GM19240 (cell line): ENCODE results near the gene TSSK6.
A peak's percentile ranks its signal among the peaks of the same experiment; 100 is the strongest.

ENCODE experiments used
- DNase-seq: peaks from one replicate; pipeline ENCODE4 v3.0.0; 2011; ENCODE audit warnings: low spot score; ENCODE audit not compliant: insufficient read length

The TSSK6 gene

GRCh38 chr19:19530889-19531288, 15.5 kb upstream of the TSSK6 start:
- no peak for DNase-seq

DNA sequence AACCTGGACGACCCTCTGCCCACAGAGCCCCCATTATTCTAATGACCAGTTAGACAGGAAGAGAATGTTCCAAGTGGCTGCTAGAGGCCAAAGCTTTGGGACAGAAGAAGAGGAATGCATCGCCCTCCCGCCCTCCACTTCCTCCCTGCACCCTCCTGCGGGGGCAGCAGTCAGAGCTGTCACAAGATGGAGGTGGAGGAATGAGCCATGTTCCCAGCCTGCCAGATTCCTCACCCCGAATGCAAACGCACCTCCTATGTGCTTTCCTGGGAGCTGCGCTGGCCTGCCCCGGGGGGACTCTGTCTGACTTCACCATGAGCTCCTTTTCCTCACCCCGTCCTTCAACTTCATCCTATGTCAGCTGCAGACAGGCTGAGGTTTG, 15.1 kb upstream of the TSSK6 start:
- no peak for DNase-seq

GRCh38 chr19:19529783-19530422, 14.6 kb upstream of the TSSK6 start:
- no peak for DNase-seq

DNA sequence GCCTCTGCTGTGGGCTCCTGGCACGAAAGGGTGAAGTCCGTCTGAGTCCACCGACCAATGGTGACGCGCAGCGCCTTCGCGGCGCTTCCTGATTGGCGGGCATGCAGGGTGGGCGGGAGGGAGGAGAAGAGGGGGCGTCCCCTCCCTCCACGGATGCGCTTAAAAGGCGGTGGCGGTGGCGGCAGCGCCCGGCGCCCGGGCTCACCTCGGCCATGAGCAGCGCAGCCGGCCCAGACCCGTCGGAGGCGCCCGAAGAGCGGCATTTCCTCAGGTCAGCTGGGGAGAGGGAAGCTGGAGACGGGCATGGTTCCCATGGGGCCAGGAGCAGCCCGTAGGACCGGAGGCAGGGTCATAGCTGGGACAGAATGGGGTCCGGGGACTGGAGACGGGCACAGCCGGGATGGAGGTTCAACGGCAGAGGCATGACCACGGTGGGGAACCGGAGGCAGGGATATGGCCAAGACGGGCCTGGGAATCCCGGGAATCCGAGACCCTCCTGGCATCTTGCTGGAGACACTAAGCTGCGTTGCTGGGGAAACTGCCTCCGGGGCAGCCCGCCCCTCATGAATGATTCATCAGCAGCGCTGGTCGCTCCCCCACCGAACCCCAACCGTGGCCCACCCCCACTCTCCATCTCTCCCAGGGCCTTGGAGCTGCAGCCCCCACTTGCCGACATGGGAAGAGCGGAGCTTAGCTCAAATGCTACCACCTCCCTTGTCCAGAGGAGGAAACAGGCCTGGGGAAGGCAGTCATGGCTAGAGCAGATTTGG, 13.6 kb upstream of the TSSK6 start, which contains the start of gene YJEFN3:
Gene YJEFN3, plus strand, starts transcription at position 191 of the 770 bp plus-strand sequence. Its CDS starts 22 bp downstream, at position 213.
- no peak for DNase-seq

DNA sequence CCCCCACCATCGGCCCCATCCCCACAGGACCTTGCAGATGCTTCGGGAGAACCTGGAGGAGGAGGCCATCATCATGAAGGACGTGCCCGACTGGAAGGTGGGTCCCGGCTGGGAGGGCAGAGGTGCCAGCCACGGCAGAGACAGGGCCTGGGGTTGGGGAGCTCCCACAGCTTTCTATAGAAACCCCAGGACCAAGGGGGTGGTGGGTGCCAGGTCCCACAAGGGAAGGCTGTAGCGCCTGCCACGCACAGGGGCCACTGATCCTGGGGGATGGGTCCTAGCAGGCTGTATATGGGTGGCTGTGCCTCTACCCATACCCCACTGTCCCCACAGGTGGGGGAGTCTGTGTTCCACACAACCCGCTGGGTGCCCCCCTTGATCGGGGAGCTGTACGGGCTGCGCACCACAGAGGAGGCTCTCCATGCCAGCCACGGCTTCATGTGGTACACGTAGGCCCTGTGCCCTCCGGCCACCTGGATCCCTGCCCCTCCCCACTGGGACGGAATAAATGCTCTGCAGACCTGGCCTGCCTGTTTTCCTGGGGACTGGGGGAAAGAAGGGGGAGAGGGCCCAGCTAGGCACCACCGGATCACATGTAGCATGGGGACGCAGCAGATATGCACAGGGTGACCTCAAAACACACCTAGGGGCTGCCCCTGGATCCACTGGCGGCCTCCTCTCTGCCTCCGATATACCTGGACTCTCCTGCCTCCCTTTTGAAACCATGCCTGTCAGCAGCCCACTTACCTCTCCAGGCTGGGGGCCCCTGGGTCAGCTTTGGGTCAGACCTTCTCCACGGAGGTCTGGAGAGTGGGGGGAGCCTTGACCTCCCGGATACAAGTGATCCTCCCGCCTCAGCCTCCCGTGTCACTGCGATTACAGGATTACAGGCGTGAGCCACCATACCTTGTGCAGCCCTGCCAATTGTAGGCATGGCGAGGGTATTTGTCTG, 12.6 kb upstream of the TSSK6 start:
- no peak for DNase-seq

DNA sequence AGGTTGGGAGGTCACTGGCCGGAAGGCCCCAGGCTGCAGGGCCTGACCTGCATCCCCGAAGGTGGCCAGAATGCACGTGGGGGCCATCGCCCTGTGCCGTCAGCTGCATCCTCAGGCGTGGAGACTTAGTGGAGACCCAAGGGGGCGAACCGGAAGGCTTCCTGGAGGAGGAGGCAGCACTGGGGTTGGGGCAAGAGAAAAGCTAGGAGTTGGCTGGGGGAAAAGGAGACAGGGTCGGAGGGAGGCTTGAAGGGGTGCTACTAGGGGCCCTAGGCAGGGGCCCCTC, 12.0 kb upstream of the TSSK6 start:
- no peak for DNase-seq

GRCh38 chr19:19526581-19527370, 11.4 kb upstream of the TSSK6 start:
- DNase-seq, result no peak

DNA sequence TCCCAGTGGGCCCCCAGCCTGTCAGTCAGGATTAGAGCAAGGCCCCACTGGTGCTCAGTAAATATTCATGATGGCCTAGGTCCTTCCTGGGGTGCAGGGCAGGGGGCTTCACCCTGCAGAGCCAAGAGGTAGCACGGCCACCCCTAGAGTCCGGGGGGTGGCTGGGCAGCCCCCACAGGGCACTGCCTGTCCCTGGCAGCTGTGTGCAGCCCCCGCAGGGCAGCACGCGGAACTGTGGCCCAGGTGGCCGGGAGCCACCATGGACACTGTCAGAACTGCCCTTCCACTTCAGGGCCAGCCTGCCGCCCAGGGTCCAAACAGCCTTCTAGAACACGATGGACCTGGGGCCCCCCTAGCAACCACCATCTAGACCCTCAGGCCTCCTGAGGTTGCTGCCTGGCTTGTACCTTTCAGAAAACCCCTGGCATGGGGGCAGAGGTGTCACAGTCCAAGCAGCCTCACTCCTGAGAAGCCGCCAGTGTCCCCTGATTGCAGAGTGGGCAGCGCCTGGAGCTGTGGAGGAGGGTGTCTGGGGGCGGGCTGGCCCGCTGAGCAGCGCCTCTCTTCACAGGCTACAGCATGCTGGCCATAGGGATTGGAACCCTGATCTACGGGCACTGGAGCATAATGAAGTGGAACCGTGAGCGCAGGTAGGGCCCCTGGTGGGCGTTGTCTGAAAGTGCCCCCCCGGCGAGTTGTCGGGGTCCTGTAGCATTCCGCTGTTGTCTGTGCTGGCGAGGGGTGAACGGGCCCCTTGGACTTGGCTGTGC, 10.4 kb upstream of the TSSK6 start:
- DNase-seq, result no peak

DNA sequence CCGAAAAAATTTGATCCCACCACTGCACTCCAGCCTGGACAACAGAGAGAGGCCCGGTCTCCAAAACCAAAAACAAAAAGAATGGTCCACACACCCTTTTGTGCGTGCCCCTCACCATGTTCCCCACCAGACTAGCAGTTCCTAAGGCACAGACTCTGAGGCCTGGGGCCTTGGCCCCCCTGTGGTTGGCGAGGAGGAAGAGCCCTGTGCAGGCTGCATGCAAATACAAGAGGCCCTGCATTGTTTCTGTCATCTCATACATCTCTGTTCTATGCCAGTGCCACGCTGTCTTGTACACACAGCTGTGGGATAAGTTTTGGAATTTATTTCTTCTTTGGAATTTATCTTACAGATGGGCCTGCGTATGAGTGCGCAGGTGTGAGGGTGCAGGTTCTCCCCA, 8.7 kb upstream of the TSSK6 start:
- DNase-seq, result no peak

DNA sequence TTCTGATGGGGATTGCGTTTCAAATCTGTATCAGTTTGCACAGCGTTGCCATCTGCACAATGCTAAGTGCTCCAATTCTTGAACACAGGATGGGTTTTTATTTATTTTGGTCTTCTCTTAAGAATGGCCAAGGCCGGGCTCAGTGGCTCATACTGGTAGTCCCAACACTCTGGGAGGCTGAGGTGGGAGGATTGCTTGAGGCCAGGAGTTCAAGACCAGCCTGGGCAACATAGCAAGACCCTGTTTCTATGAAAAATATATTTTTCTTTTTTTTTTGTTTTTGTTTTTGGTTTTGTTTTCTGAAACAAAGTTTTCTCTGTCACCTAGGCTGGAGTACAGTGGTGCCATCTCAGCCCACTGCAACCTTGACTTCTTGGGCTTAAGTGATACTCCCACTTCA, 7.8 kb upstream of the TSSK6 start:
- DNase-seq, result no peak

DNA sequence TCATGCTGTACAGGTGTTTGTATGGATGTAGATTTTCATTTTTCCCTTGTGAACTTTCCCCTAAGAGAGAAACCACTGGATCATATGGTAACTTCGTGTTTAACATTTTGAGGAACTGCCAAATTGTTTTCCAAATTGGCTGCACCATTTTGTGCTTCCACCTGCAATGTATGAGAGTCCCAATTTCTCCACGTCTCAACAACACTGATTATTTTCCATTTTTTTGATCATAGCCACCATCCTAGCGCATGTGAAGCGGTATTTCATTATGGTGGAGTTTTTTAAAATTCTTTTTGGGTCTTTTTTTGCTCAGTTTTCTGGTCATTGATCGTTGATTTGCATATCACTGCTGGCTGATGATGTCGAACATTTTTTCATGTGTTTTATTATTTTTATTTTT, 5.6 kb upstream of the TSSK6 start:
- DNase-seq, result no peak

DNA sequence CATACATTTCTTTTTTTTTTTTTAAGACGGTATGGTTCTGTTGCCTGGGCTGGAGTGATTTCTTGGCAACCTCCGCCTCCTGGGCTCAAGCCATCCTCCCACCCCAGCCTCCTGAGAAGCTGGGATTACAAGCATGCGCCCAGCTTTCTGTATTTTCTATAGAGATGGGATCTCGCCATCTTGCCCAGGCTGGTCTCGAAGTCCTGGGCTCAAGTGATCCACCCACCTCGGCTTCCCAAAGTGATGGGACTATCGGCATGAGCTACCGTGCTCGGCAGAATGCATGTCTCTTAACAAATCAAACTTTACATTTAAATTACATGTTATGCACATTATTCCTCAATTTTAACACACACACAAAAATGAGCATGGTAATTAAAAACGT, 1.9 kb upstream of the TSSK6 start:
- DNase-seq, result no peak

- peak; percentile 95 for DNase-seq
These were observed 533 bp upstream of the TSSK6 start, which contains the start of gene NDUFA13 for GRCh38 chr19:19515642-19516519. Gene NDUFA13 (plus strand): TSS chr19:19516225. CDS start chr19:19516239, 14 bp downstream.

- no peak for DNase-seq
These were observed 1.1 kb downstream of the TSSK6 start for GRCh38 chr19:19514215-19514657.

DNA sequence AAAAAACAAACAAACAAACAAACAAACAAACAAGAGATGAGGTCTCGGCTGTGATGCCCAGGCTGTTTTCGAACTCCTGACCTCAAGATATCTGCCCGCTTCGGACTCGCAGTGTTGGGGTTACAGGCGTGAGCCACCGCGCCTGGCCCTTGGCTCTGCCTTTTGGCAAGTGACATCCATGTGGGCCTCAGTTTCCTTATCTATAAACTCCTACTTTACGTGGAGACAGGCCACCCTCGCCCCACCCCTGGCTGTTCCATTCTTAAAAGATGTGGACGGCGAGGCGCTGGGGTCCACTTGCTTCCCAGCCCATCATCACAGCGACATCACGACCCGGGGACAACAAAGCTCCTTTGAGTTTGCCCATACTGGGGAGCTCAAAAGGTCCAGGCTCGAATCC, 1.7 kb downstream of the TSSK6 start:
- no peak for DNase-seq

GRCh38 chr19:19510432-19510831, 4.9 kb downstream of the TSSK6 start:
- no peak for DNase-seq

- no peak for DNase-seq
These were observed 7.1 kb downstream of the TSSK6 start for GRCh38 chr19:19508217-19508616.

DNA sequence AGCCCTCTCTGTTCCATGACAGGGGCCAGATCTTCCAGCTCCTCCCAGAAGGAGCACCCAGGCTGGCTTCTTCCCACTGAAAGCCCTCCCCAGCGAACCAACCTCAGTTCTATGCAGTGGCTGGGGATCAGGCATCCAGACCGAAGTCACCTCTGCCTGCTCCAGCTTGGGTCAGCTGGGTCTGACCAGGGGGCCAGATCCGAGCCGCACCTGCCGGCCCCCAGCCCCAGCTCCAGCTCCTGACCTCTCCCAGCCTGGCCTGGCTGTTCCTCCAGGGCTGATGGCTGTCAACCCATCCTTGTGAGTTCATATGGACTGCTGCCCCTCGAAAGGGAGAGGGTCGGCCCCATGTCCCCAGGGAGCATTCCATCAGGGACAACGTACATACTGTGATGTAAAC, 8.0 kb downstream of the TSSK6 start:
- no peak for DNase-seq

DNA sequence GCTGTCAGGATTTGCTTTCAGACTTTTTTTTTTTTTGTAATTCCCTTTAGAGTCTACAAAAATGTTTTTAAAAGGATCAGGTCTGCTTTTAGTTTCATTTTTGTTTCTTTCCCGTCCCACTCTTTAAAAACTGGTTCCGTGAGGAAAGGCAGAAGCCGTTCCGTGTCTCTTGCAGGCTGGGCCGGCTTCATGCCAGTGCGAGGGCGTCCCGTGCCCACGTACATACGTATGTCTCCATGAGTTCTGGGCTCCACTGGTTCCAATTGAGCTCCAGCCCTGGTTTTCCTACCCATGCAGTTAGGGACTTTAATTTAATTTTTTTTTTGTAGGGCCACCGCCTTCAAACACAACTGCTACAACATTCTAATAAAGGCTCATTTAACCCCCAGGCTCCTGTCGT, 8.8 kb downstream of the TSSK6 start:
- no peak for DNase-seq
